GM18867 (cell line): ENCODE measurements around the gene REP15.
"Not testable (repeated sequence)": the region's sequence is repeated elsewhere in the genome, so short reads cannot be mapped to it uniquely, and the experiment has no call there.

Source experiments
- ATAC-seq: cut with Tn5 transposase; IDR thresholded peaks from one replicate; pipeline ENCODE4 v1.9.1; 2021; ENCODE audit warnings: mild to moderate bottlenecking, moderate library complexity; ENCODE audit not compliant: unreplicated experiment

The REP15 gene

GRCh38 chr12:27696293-27696652, at the start of gene REP15:
Gene REP15 (plus strand): TSS chr12:27696447. CDS start chr12:27696563, 116 bp downstream.
- ATAC-seq, result no peak

- ATAC-seq, result no peak
Measured at GRCh38 chr12:27650011-27650410, 46.2 kb upstream of the REP15 start.

- ATAC-seq, result no peak
Measured at GRCh38 chr12:27651201-27651600, 45.0 kb upstream of the REP15 start.

- ATAC-seq, result no peak
Measured at GRCh38 chr12:27652174-27652763, 44.0 kb upstream of the REP15 start.

GRCh38 chr12:27653661-27654060, 42.6 kb upstream of the REP15 start:
- ATAC-seq, result peak; percentile 64

GRCh38 chr12:27655476-27655875, 40.8 kb upstream of the REP15 start:
- not testable (repeated sequence) for ATAC-seq

- ATAC-seq, result no peak
Measured at GRCh38 chr12:27657296-27657695, 39.0 kb upstream of the REP15 start.

GRCh38 chr12:27665704-27666103, 30.5 kb upstream of the REP15 start:
- ATAC-seq, result no peak

- ATAC-seq, result no peak
Measured at GRCh38 chr12:27666510-27666909, 29.7 kb upstream of the REP15 start.

GRCh38 chr12:27667540-27667939, 28.7 kb upstream of the REP15 start:
- no peak for ATAC-seq

- no peak for ATAC-seq
Measured at GRCh38 chr12:27672051-27672450, 24.2 kb upstream of the REP15 start.

GRCh38 chr12:27672643-27673042, 23.6 kb upstream of the REP15 start:
- ATAC-seq, result no peak

GRCh38 chr12:27673101-27673718, 23.0 kb upstream of the REP15 start:
- no peak for ATAC-seq

GRCh38 chr12:27674989-27675388, 21.3 kb upstream of the REP15 start:
- no peak for ATAC-seq

- no peak for ATAC-seq
Measured at GRCh38 chr12:27680619-27681018, 15.6 kb upstream of the REP15 start.

GRCh38 chr12:27682534-27682933, 13.7 kb upstream of the REP15 start:
- ATAC-seq, result no peak

GRCh38 chr12:27685274-27685673, 11.0 kb upstream of the REP15 start:
- no peak for ATAC-seq

GRCh38 chr12:27686147-27686546, 10.1 kb upstream of the REP15 start:
- ATAC-seq, result no peak

GRCh38 chr12:27688671-27689070, 7.6 kb upstream of the REP15 start:
- ATAC-seq, result no peak

- ATAC-seq, result no peak
Measured at GRCh38 chr12:27689558-27690180, 6.6 kb upstream of the REP15 start.

GRCh38 chr12:27693403-27693802, 2.8 kb upstream of the REP15 start:
- no peak for ATAC-seq

- no peak for ATAC-seq
Measured at GRCh38 chr12:27695556-27696292, 523 bp upstream of the REP15 start.
